ENCODE data around the gene DNM3. TPM values are rescaled to one million over a fixed set of nuclear protein-coding genes. Genes with fewer than 3 reads are reported as not detected.

DNM3 gene
- total RNA-seq, 1 experiment from 2014 or later, result 0.71 TPM

- no peaks in the 10 kb centered on the region for H3K4me1 ChIP-seq (ENCODE audit: insufficient read depth, low read length, poor library complexity, severe bottlenecking)
- H3K36me3 ChIP-seq (ENCODE audit: insufficient read depth, low read length, poor library complexity, severe bottlenecking), result no peaks in the 10 kb centered on the region
- ChIA-PET POLR2A (ENCODE audit: low non-redundant PET) (no interaction called here), CTCF (no interaction called here)
- BruUV-seq (replicated peaks), result no TSS peak
- no peak overlapping the region for H3K4me3 ChIP-seq (ENCODE audit: low read depth, low read length, poor library complexity, severe bottlenecking)
- DNase-seq (ENCODE audit: low spot score), result no peak
- no peak overlapping the region for H3K27ac ChIP-seq (ENCODE audit: low read depth, low read length, poor library complexity, severe bottlenecking)
- H3K27me3 ChIP-seq (replicated peaks; ENCODE audit: insufficient read depth, low read depth, low read length, poor library complexity), result no peaks in the 10 kb centered on the region
- H3K9me3 ChIP-seq (ENCODE audit: low read depth, low read length, poor library complexity, severe bottlenecking), result no peaks in the 10 kb centered on the region
- TF ChIP-seq, protein P1, sequence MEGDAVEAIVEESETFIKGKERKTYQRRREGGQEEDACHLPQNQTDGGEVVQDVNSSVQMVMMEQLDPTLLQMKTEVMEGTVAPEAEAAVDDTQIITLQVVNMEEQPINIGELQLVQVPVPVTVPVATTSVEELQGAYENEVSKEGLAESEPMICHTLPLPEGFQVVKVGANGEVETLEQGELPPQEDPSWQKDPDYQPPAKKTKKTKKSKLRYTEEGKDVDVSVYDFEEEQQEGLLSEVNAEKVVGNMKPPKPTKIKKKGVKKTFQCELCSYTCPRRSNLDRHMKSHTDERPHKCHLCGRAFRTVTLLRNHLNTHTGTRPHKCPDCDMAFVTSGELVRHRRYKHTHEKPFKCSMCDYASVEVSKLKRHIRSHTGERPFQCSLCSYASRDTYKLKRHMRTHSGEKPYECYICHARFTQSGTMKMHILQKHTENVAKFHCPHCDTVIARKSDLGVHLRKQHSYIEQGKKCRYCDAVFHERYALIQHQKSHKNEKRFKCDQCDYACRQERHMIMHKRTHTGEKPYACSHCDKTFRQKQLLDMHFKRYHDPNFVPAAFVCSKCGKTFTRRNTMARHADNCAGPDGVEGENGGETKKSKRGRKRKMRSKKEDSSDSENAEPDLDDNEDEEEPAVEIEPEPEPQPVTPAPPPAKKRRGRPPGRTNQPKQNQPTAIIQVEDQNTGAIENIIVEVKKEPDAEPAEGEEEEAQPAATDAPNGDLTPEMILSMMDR (conservative IDR thresholded peaks at IDR 0.05; ENCODE audit: low read depth, low read length), result no peak
- no peak for TF ChIP-seq EZH2 (IDR thresholded peaks at IDR 0.05; ENCODE audit: borderline replicate concordance, low read depth, low read length, poor library complexity, severe bottlenecking)
- intact Hi-C loops (cut with micrococcal nuclease; ENCODE audit: unreplicated experiment), result no loop called here
Measured at GRCh38 chr1:172268237-172268636, 426.9 kb downstream of the DNM3 start.

- no peaks in the 10 kb centered on the region for H3K9me3 ChIP-seq (ENCODE audit: low read depth, low read length, poor library complexity, severe bottlenecking)
- ChIA-PET POLR2A (ENCODE audit: low non-redundant PET) (no interaction called here), CTCF (no interaction called here)
- intact Hi-C loops (cut with micrococcal nuclease; ENCODE audit: unreplicated experiment), result no loop called here
- TF ChIP-seq EZH2 (IDR thresholded peaks at IDR 0.05; ENCODE audit: borderline replicate concordance, low read depth, low read length, poor library complexity, severe bottlenecking), result no peak
- TF ChIP-seq, protein P1 (conservative IDR thresholded peaks at IDR 0.05; ENCODE audit: low read depth, low read length), result no peak
- H3K27ac ChIP-seq (ENCODE audit: low read depth, low read length, poor library complexity, severe bottlenecking), result no peak overlapping the region
- H3K36me3 ChIP-seq (ENCODE audit: insufficient read depth, low read length, poor library complexity, severe bottlenecking), result no peaks in the 10 kb centered on the region
- H3K4me1 ChIP-seq (ENCODE audit: insufficient read depth, low read length, poor library complexity, severe bottlenecking), result no peaks in the 10 kb centered on the region
- no TSS peak for BruUV-seq (replicated peaks)
- no peak overlapping the region for H3K4me3 ChIP-seq (ENCODE audit: low read depth, low read length, poor library complexity, severe bottlenecking)
- no peak for DNase-seq (ENCODE audit: low spot score)
- no peaks in the 10 kb centered on the region for H3K27me3 ChIP-seq (replicated peaks; ENCODE audit: insufficient read depth, low read depth, low read length, poor library complexity)
Measured at GRCh38 chr1:172269084-172269483, 427.8 kb downstream of the DNM3 start.

DNA sequence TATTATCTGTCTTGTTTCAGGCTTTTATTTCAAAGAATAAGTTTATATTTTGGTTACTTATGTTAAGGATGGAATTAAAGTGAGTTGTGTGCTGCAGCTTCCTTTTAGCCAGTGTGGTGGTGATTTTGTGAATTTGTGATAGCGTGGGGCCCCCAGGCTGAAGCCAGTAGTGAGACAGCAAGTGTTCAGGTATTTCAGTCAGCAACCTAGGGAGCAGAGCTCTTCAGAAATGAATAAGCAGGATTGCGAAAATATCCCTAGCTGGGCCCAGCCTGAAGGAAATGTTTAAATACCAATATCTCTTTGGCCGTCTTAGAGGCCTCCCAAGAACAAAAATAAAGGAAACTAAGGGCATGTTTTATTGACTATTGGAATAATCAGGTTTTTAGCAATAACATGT, 428.3 kb downstream of the DNM3 start:
- ChIA-PET CTCF (no interaction called here), POLR2A (ENCODE audit: low non-redundant PET) (no interaction called here)
- H3K4me3 ChIP-seq (ENCODE audit: low read depth, low read length, poor library complexity, severe bottlenecking), result no peak overlapping the region
- DNase-seq (ENCODE audit: low spot score), result no peak
- H3K27me3 ChIP-seq (replicated peaks; ENCODE audit: insufficient read depth, low read depth, low read length, poor library complexity), result no peaks in the 10 kb centered on the region
- H3K4me1 ChIP-seq (ENCODE audit: insufficient read depth, low read length, poor library complexity, severe bottlenecking), result no peaks in the 10 kb centered on the region
- no peak for TF ChIP-seq EZH2 (IDR thresholded peaks at IDR 0.05; ENCODE audit: borderline replicate concordance, low read depth, low read length, poor library complexity, severe bottlenecking)
- TF ChIP-seq, protein P1 (conservative IDR thresholded peaks at IDR 0.05; ENCODE audit: low read depth, low read length), result no peak
- BruUV-seq (replicated peaks), result no TSS peak
- no peaks in the 10 kb centered on the region for H3K36me3 ChIP-seq (ENCODE audit: insufficient read depth, low read length, poor library complexity, severe bottlenecking)
- no peaks in the 10 kb centered on the region for H3K9me3 ChIP-seq (ENCODE audit: low read depth, low read length, poor library complexity, severe bottlenecking)
- intact Hi-C loops (cut with micrococcal nuclease; ENCODE audit: unreplicated experiment), result no loop called here
- H3K27ac ChIP-seq (ENCODE audit: low read depth, low read length, poor library complexity, severe bottlenecking), result no peak overlapping the region

Measured in A673 (cell line).